Measurements from ENCODE around the gene HSPA12B. TPM values are rescaled to one million over a fixed set of nuclear protein-coding genes. Genes with fewer than 3 reads are reported as not detected.

HSPA12B gene
- total and polyA plus RNA-seq, 2 of the 13 experiments (the other 11 are each of a cell fraction or from before 2014, with no cell fraction given), result 0.01 TPM; not detected in 1

- 0 out of 2 replicates have a peak, but pooled peaks have one; percentile 14 for TF ChIP-seq ZC3H13 (CRISPR knock-in tag; IDR thresholded peaks at IDR 0.05)
- peak; percentile 82; the same call in 1 of the 2 replicates for TF ChIP-seq ZNF598 (CRISPR knock-in tag; IDR thresholded peaks at IDR 0.05; ENCODE audit: borderline replicate concordance)
- peak; percentile 96 for TF ChIP-seq ZNF781 (CRISPR knock-in tag; IDR thresholded peaks at IDR 0.05; ENCODE audit: borderline replicate concordance, not compliant biosample characterization)
- TF ChIP-seq ZNF670 (CRISPR knock-in tag; IDR thresholded peaks at IDR 0.05; ENCODE audit: borderline replicate concordance), result 0 out of 2 replicates have a peak, but pooled peaks have one; percentile 2
- TF ChIP-seq ZBTB49 (CRISPR knock-in tag; IDR thresholded peaks at IDR 0.05; ENCODE audit: borderline replicate concordance), result peak; percentile 16; the same call in 1 of the 2 replicates
- peak; percentile 97 for TF ChIP-seq U2AF2 (IDR thresholded peaks at IDR 0.05; ENCODE audit: low read depth, low read length)
- TF ChIP-seq, protein P1, sequence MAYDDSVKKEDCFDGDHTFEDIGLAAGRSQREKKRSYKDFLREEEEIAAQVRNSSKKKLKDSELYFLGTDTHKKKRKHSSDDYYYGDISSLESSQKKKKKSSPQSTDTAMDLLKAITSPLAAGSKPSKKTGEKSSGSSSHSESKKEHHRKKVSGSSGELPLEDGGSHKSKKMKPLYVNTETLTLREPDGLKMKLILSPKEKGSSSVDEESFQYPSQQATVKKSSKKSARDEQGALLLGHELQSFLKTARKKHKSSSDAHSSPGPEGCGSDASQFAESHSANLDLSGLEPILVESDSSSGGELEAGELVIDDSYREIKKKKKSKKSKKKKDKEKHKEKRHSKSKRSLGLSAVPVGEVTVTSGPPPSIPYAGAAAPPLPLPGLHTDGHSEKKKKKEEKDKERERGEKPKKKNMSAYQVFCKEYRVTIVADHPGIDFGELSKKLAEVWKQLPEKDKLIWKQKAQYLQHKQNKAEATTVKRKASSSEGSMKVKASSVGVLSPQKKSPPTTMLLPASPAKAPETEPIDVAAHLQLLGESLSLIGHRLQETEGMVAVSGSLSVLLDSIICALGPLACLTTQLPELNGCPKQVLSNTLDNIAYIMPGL (CRISPR knock-in tag; IDR thresholded peaks at IDR 0.05; ENCODE audit: borderline replicate concordance in 1 of 2, low read depth in 1 of 2), result peak; percentile 8 to 90
- TF ChIP-seq ZNF572 (CRISPR knock-in tag; IDR thresholded peaks at IDR 0.05), result peak; percentile 39; the same call in 1 of the 2 replicates
- peak; percentile 89; the same call in 1 of the 2 replicates for TF ChIP-seq ZIK1 (CRISPR knock-in tag; IDR thresholded peaks at IDR 0.05; ENCODE audit: borderline replicate concordance, low read depth)
- no peak for TF ChIP-seq ELF1 (CRISPR knock-in tag; IDR thresholded peaks at IDR 0.05)
- TF ChIP-seq ZSCAN22 (CRISPR knock-in tag; IDR thresholded peaks at IDR 0.05), result 0 out of 2 replicates have a peak, but pooled peaks have one; percentile 20
- TF ChIP-seq KLF11 (CRISPR knock-in tag; IDR thresholded peaks at IDR 0.05), result no peak; the same call in 1 of the 2 replicates
- TF ChIP-seq ESRRA (CRISPR knock-in tag; IDR thresholded peaks at IDR 0.05; ENCODE audit: low read depth), result peak; percentile 25; the same call in 1 of the 2 replicates
- no peak for TF ChIP-seq ZNF615 (CRISPR knock-in tag; IDR thresholded peaks at IDR 0.05; ENCODE audit: borderline replicate concordance)
- TF ChIP-seq TBP (CRISPR knock-in tag; IDR thresholded peaks at IDR 0.05), result no peak
- TF ChIP-seq, protein P2, sequence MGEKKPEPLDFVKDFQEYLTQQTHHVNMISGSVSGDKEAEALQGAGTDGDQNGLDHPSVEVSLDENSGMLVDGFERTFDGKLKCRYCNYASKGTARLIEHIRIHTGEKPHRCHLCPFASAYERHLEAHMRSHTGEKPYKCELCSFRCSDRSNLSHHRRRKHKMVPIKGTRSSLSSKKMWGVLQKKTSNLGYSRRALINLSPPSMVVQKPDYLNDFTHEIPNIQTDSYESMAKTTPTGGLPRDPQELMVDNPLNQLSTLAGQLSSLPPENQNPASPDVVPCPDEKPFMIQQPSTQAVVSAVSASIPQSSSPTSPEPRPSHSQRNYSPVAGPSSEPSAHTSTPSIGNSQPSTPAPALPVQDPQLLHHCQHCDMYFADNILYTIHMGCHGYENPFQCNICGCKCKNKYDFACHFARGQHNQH (CRISPR knock-in tag; IDR thresholded peaks at IDR 0.05), result peak; percentile 38
- TF ChIP-seq ZBTB7A (CRISPR knock-in tag; IDR thresholded peaks at IDR 0.05), result no peak; the same call in 1 of the 2 replicates
- TF ChIP-seq KDM2A (CRISPR knock-in tag; IDR thresholded peaks at IDR 0.05; ENCODE audit: borderline replicate concordance, low read depth), result peak; percentile 22; the same call in 1 of the 2 replicates
- TF ChIP-seq, protein P3, sequence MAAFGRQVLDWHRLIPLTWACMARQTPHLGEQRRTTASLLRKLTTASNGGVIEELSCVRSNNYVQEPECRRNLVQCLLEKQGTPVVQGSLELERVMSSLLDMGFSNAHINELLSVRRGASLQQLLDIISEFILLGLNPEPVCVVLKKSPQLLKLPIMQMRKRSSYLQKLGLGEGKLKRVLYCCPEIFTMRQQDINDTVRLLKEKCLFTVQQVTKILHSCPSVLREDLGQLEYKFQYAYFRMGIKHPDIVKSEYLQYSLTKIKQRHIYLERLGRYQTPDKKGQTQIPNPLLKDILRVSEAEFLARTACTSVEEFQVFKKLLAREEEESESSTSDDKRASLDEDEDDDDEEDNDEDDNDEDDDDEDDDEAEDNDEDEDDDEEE (CRISPR knock-in tag; IDR thresholded peaks at IDR 0.05), result no peak
- TF ChIP-seq TEAD2 (CRISPR knock-in tag; IDR thresholded peaks at IDR 0.05), result no peak
- TF ChIP-seq HNRNPK (IDR thresholded peaks at IDR 0.05; ENCODE audit: low read depth, low read length, poor library complexity, severe bottlenecking), result peak; percentile 79
Measured at GRCh38 chr20:3768342-3769130, 36.1 kb downstream of the HSPA12B start (continued).

All from HepG2 (cell line).